Endothelial cell of umbilical vein (primary cell): ENCODE results near the gene RET. TPM values are rescaled to one million over a fixed set of nuclear protein-coding genes. Genes with fewer than 3 reads are reported as not detected.

Experiments used
- BruUV-seq: library from RNA; stranded (reverse); fragments of 400-500 nt; replicated peaks from 2 replicates; lab custom pipeline; 2021; lab: Mats Ljungman, UMichigan
- CTCF ChIA-PET: fragments of 300-600, 350-600 bp; sonication (Branson Sonifier 250); formaldehyde crosslinking; loops from one replicate; lab custom pipeline; 2021; ENCODE audit warnings: antibody characterized with exemption, inconsistent platforms; lab: Charles Lee
- POLR2A ChIA-PET: fragments of 300-600, 350-600 bp; sonication (Branson Sonifier 250); formaldehyde crosslinking; loops from one replicate; lab custom pipeline; 2021; ENCODE audit warnings: antibody characterized with exemption, inconsistent platforms; lab: Charles Lee
- DNase-seq: peaks from one replicate; pipeline ENCODE4 v3.0.0-alpha.2; 2011; ENCODE audit warnings: low read depth, low spot score
- FAIRE-seq: peaks from 2 replicates; lab custom pipeline; 2011; peaks lifted over from hg19 to GRCh38; lab: Jason Lieb, UNC
- H2AFZ ChIP-seq: 2 replicates; pipeline ENCODE4 v1.6.0; 2012; ENCODE audit warnings: low read depth, low read length, control low read depth, inconsistent platforms
- H3K27ac ChIP-seq: 2 replicates; pipeline ENCODE4 v1.5.1; 2011; ENCODE audit warnings: low read depth, mild to moderate bottlenecking, control low read depth, low read length, moderate library complexity; ENCODE audit not compliant: insufficient read depth
- H3K27me3 ChIP-seq, 2 experiments: 2 replicates each; pipeline versions ENCODE4 v1.6.0 to v1.6.1; 2011; ENCODE audit warnings: low read length in 2 of 2, mixed read lengths in 1 of 2; ENCODE audit not compliant: control insufficient read depth in 2 of 2, insufficient read depth in 2 of 2
- H3K36me3 ChIP-seq, 2 experiments: 2 replicates in 1 of 2; 3 replicates in 1 of 2; pipeline ENCODE4 v1.5.1; 2011; ENCODE audit warnings: low read length in 2 of 2, mild to moderate bottlenecking in 1 of 2, moderate library complexity in 1 of 2; ENCODE audit not compliant: control insufficient read depth in 2 of 2, insufficient read depth in 2 of 2; ENCODE audit errors: extremely low read depth in 1 of 2
- H3K4me1 ChIP-seq: 3 replicates; pipeline ENCODE4 v1.5.1; 2011; ENCODE audit warnings: mild to moderate bottlenecking, low read length; ENCODE audit not compliant: control insufficient read depth, insufficient read depth; ENCODE audit errors: extremely low read depth
- H3K4me2 ChIP-seq: 2 replicates; pipeline ENCODE4 v1.6.1; 2011; ENCODE audit warnings: low read length, control low read depth, mixed read lengths; ENCODE audit not compliant: insufficient read depth
- H3K4me3 ChIP-seq, 3 experiments: fragments of 200-600 bp in 1 of 3; sonication (generic), shearing (Covaris generic) in 1 of 3; replicated peaks in 1 of 3; 2 replicates each; pipeline ENCODE4 v1.5.1; 2011 to 2016; ENCODE audit warnings: control low read depth in 3 of 3, low read length in 3 of 3, mild to moderate bottlenecking in 2 of 3, inconsistent platforms in 1 of 3, low read depth in 1 of 3, moderate library complexity in 1 of 3; ENCODE audit not compliant: insufficient read depth in 1 of 3
- H3K79me2 ChIP-seq: 2 replicates; pipeline ENCODE4 v1.6.0; 2012; ENCODE audit warnings: low read length, inconsistent platforms; ENCODE audit not compliant: control insufficient read depth, insufficient read depth
- H3K9ac ChIP-seq: replicated peaks from 2 replicates; pipeline ENCODE3; 2011; ENCODE audit warnings: low read length, control low read depth; ENCODE audit not compliant: insufficient read depth; ENCODE audit errors: extremely low read depth
- H3K9me1 ChIP-seq: replicated peaks from 3 replicates; pipeline ENCODE4 v1.6.0; 2011; ENCODE audit warnings: mild to moderate bottlenecking, low read length; ENCODE audit not compliant: control insufficient read depth, insufficient read depth; ENCODE audit errors: extremely low read depth
- H3K9me3 ChIP-seq: replicated peaks from 2 replicates; pipeline ENCODE4 v1.5.1; 2012; ENCODE audit warnings: low read length, inconsistent platforms; ENCODE audit not compliant: control insufficient read depth, insufficient read depth
- H4K20me1 ChIP-seq: replicated peaks from 2 replicates; pipeline ENCODE3; 2011; ENCODE audit warnings: mild to moderate bottlenecking, low read length; ENCODE audit not compliant: control insufficient read depth, insufficient read depth; ENCODE audit errors: extremely low read depth
- EZH2 ChIP-seq: IDR thresholded peaks from 2 replicates; pipeline ENCODE4 v1.6.1; 2012; ENCODE audit warnings: borderline replicate concordance, low read depth, mild to moderate bottlenecking, moderate library complexity, low read length, inconsistent platforms; ENCODE audit not compliant: severe bottlenecking
- GATA2 ChIP-seq: IDR thresholded peaks from 2 replicates; pipeline ENCODE4 v1.7.0; 2011; ENCODE audit warnings: low read depth, mild to moderate bottlenecking, moderate library complexity, mixed read lengths, low read length; ENCODE audit not compliant: insufficient read length, insufficient read depth
- dilution Hi-C: fragments of 300-500 bp; cut with MboI; formaldehyde crosslinking; loops from one replicate; pipeline ENCODE4 v1.15.0; 2019; ENCODE audit warnings: low sequenced_read_pairs; ENCODE audit not compliant: extremely low pct_ligation_motif_present
- intact Hi-C: fragments of 100-400 bp; cut with micrococcal nuclease; formaldehyde crosslinking; loops from one replicate; pipeline ENCODE4 v1.10.0; 2022
- polyA plus RNA-seq, 4 experiments: library from polyadenylated mRNA; depleted of rRNA in 3 of 4; stranded (reverse) in 3 of 4; unstranded in 1 of 4; fragments of >200 nt; gene quantifications; 2 replicates each; pipeline versions ENCODE4 v1.2.1 to v1.2.3, GENCODE V29; 2011 to 2012; ENCODE audit warnings: missing spikeins in 1 of 4
- total RNA-seq: library from RNA; stranded (reverse); gene quantifications from 2 replicates; pipeline ENCODE4 v1.2.3, GENCODE V29; 2021
- TF ChIP-seq, protein P1 (sequence below), 2 donors: IDR thresholded peaks; 1 replicate in 1 of 2; 2 replicates in 1 of 2; pipeline ENCODE4 v1.5.1; 2011; ENCODE audit warnings: low read length in 2 of 2, mild to moderate bottlenecking in 2 of 2, moderate library complexity in 2 of 2, control low read depth in 1 of 2, inconsistent platforms in 1 of 2, low read depth in 1 of 2; ENCODE audit not compliant: insufficient read depth in 1 of 2; ENCODE audit errors: extremely low read depth in 1 of 2

The RET gene
- total and polyA plus RNA-seq, 2 donors (not counting 3 experiments of a cell fraction or from before 2014, with no cell fraction given) = 0.04 to 0.22 TPM

DNA sequence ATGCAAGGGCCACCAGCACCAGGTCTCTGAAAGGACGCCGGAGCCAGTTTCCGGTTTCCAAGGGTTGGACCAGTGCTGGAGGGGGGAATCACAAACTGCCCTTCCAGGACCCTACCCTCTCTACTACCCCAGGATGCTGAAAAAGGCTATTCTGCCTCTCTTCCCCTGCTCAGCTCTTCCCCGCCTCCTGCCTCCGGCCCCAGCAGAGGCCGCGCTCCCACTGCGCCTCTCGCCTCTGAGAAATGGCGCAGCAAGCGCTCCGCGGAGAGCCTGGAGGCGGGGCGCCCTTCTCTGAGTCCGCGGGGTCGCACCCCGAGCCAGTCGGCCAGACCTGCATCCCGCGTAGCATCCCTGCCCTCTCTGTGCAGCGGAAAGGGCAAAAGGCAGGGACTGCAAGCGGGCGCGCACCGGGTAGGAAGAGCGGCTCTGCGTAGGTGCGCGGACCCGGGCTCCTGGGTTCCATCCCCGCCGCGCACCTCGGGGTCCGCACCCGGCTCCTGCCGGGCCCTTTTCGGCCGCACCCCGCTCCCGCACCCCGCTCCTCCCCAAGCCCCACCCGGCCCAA, 476 bp upstream of the RET start:
- no peaks in the 10 kb centered on the region for H3K36me3 ChIP-seq
- peaks cover 2% of the 10 kb centered on the region for H3K4me1 ChIP-seq
- dilution Hi-C loops = no loop called here
- DNase-seq = no peak
- no peak overlapping the region for H3K9ac ChIP-seq
- ChIA-PET POLR2A (no interaction called here), CTCF (interaction anchor here (0.5 kb wide), 1 partner anchor 323 kb away, joined by 3 read pairs; no protein-coding TSS in a partner anchor)
- no peak overlapping the region for H2AFZ ChIP-seq
- TF ChIP-seq GATA2 (no peak), EZH2 (peak; percentile 31)
- TF ChIP-seq, protein P1, sequence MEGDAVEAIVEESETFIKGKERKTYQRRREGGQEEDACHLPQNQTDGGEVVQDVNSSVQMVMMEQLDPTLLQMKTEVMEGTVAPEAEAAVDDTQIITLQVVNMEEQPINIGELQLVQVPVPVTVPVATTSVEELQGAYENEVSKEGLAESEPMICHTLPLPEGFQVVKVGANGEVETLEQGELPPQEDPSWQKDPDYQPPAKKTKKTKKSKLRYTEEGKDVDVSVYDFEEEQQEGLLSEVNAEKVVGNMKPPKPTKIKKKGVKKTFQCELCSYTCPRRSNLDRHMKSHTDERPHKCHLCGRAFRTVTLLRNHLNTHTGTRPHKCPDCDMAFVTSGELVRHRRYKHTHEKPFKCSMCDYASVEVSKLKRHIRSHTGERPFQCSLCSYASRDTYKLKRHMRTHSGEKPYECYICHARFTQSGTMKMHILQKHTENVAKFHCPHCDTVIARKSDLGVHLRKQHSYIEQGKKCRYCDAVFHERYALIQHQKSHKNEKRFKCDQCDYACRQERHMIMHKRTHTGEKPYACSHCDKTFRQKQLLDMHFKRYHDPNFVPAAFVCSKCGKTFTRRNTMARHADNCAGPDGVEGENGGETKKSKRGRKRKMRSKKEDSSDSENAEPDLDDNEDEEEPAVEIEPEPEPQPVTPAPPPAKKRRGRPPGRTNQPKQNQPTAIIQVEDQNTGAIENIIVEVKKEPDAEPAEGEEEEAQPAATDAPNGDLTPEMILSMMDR (IDR thresholded peaks at IDR 0.05; ENCODE audit: extremely low read depth in 1 of 2, insufficient read depth in 1 of 2, low read depth in 1 of 2, low read length in 2 of 2) = no peak
- BruUV-seq = no TSS peak
- no peaks in the 10 kb centered on the region for H3K79me2 ChIP-seq
- H3K27ac ChIP-seq = no peak overlapping the region
- intact Hi-C loops = no loop called here
- no peaks in the 10 kb centered on the region for H3K9me1 ChIP-seq
- H4K20me1 ChIP-seq = no peaks in the 10 kb centered on the region
- peaks cover 17% of the 10 kb centered on the region in 2 experiments for H3K27me3 ChIP-seq
- H3K4me3 ChIP-seq = no peak overlapping the region
- no peak for FAIRE-seq
- no peaks in the 10 kb centered on the region for H3K9me3 ChIP-seq
- no peak overlapping the region for H3K4me2 ChIP-seq

DNA sequence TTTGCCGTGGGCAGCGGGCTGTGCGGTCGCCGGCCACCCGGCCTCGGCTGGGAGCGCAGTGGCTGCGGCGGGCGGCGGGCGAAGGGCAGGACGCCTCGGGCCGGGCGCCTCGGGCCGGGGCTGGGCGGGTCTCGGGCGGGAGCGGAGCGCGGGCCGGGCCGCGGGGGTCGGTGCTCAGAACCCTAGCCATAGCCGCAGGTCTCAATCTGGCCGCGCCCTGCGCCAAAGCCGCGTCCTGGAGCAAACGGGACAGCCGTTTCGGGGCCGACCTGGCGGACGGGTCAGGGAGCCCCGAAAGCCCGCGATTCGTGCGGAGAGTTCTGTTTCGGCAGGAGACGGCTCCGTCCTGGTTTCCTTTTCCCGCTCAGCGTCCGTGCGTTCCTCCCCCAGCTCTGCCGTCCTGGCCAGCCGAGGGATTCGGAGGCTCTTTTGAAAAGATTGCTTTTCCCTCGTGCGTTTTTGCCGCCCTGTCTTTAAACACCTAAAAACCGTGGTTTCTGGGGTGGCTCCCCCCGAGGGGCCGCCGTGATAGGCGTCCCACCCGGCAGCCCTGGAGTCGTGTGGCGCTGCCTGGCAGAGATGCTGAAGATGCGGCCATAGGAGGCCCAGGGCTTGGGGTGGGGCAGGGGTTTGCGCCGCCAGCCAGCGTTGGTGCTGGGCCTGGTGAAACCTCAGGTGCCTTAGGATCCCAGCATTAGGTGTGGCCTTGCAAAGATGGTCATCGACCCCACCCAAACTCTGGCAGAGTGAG, 727 bp downstream of the RET start:
- no peak overlapping the region for H3K9ac ChIP-seq
- no peaks in the 10 kb centered on the region for H3K9me3 ChIP-seq
- H3K36me3 ChIP-seq = no peaks in the 10 kb centered on the region
- ChIA-PET POLR2A (no interaction called here), CTCF (no interaction called here)
- BruUV-seq = no TSS peak
- dilution Hi-C loops = no loop called here
- intact Hi-C loops = no loop called here
- H3K9me1 ChIP-seq = no peaks in the 10 kb centered on the region
- FAIRE-seq (no peak), DNase-seq (no peak)
- no peak overlapping the region for H3K4me2 ChIP-seq
- peak overlapping the region; percentile 52 for H2AFZ ChIP-seq
- H4K20me1 ChIP-seq = no peaks in the 10 kb centered on the region
- TF ChIP-seq GATA2 (no peak), EZH2 (peak; percentile 43)
- H3K27ac ChIP-seq = no peak overlapping the region
- H3K4me3 ChIP-seq = no peak overlapping the region
- H3K79me2 ChIP-seq = no peaks in the 10 kb centered on the region
- peaks cover 2% of the 10 kb centered on the region for H3K4me1 ChIP-seq
- peaks cover 17% of the 10 kb centered on the region in 2 experiments for H3K27me3 ChIP-seq
